Kidney (tissue), 14 donors: Measurements from ENCODE around the gene TMEM121. TPM values are rescaled to one million over a fixed set of nuclear protein-coding genes. Genes with fewer than 3 reads are reported as not detected.
A peak's percentile ranks its signal among the peaks of the same experiment; 100 is the strongest.
"Not testable (repeated sequence)": the region's sequence is repeated elsewhere in the genome, so short reads cannot be mapped to it uniquely, and the experiment has no call there.

Experiments
- DNase-seq, 5 donors: peaks; one replicate each; pipeline ENCODE4 v3.0.0-alpha.2; 2013 to 2020
- FAIRE-seq: peaks from 2 replicates; lab custom pipeline; 2012; peaks lifted over from hg19 to GRCh38; lab: Jason Lieb, UNC
- H3K27ac ChIP-seq, 2 donors: one replicate each; pipeline ENCODE4 v1.7.0; 2013; ENCODE audit warnings: low read depth in 2 of 2, low read length in 2 of 2, inconsistent platforms in 1 of 2
- H3K27me3 ChIP-seq: one replicate; pipeline ENCODE4 v1.7.1; 2013; ENCODE audit warnings: low read length, inconsistent platforms; ENCODE audit not compliant: control insufficient read depth, insufficient read depth
- H3K36me3 ChIP-seq, 3 donors: one replicate each; pipeline versions ENCODE4 v1.7.0 to v1.7.1; 2013; ENCODE audit warnings: low read length in 3 of 3, control low read depth in 1 of 3, inconsistent platforms in 1 of 3; ENCODE audit not compliant: insufficient read depth in 3 of 3, control insufficient read depth in 2 of 3
- H3K4me1 ChIP-seq, 3 donors: one replicate each; pipeline versions ENCODE4 v1.7.0 to v1.7.1; 2013; ENCODE audit warnings: low read length in 3 of 3, inconsistent platforms in 1 of 3, low read depth in 1 of 3; ENCODE audit not compliant: control insufficient read depth in 2 of 3, insufficient read depth in 2 of 3
- H3K4me3 ChIP-seq, 3 donors: one replicate each; pipeline versions ENCODE4 v1.7.0 to v1.8.1; 2013; ENCODE audit warnings: low read length in 3 of 3, control low read depth in 1 of 3, inconsistent platforms in 1 of 3
- H3K9ac ChIP-seq, 3 donors: one replicate each; pipeline versions ENCODE4 v1.7.0 to v1.7.1; 2013; ENCODE audit warnings: low read length in 3 of 3, control low read depth in 1 of 3, inconsistent platforms in 1 of 3
- H3K9me3 ChIP-seq, 3 donors: one replicate each; pipeline versions ENCODE4 v1.7.0 to v1.7.1; 2013; ENCODE audit warnings: low read length in 3 of 3, control low read depth in 1 of 3, inconsistent platforms in 1 of 3; ENCODE audit not compliant: control insufficient read depth in 2 of 3, insufficient read depth in 1 of 3
- CTCF ChIP-seq: IDR thresholded peaks from 3 replicates; pipeline ENCODE4 v1.5.1; 2012; ENCODE audit warnings: mild to moderate bottlenecking, moderate library complexity, borderline replicate concordance; ENCODE audit not compliant: insufficient read depth; ENCODE audit errors: extremely low read depth
- intact Hi-C: fragments of 100-400 bp; cut with DNase I; formaldehyde crosslinking; loops from one replicate; pipeline ENCODE4 v1.11.1; 2022
- polyA plus RNA-seq: library from polyadenylated mRNA; stranded (reverse); fragments of 350-450 nt; fragmentation: Illumina TruSeq; extraction: RNeasy Lipid Tissue Mini Kit (QIAGEN cat#74804); gene quantifications from one replicate; pipeline ENCODE4 v1.2.3, GENCODE V29; 2014; ENCODE audit warnings: low read depth, low replicate concordance; ENCODE audit not compliant: insufficient read depth
- total RNA-seq: library from RNA; stranded (reverse); fragmentation: NEBNext Ultra II Directional; extraction: Animal tissue kit (Norgen Biotek cat#: 25700); gene quantifications from one replicate; pipeline ENCODE4 v1.2.1, GENCODE V29; 2021
- donor health status: control.
- donor health status: control.
- donor health status: control.
- donor health status: control.
- donor health status: control.
- donor health status: DM: yes; HTN: yes; CAD: no.
- donor health status: Normal renal cell carcinoma (clear cell type).

The TMEM121 gene
- total and polyA plus RNA-seq, 2 donors from 2014 or later = 3.1 to 4.1 TPM

GRCh38 chr14:105560048-105560669 is 33.8 kb downstream of the TMEM121 start:
- H3K4me1 ChIP-seq, intact Hi-C loops, H3K27ac ChIP-seq, H3K9me3 ChIP-seq, H3K4me3 ChIP-seq, H3K9ac ChIP-seq, H3K27me3 ChIP-seq, H3K36me3 ChIP-seq, FAIRE-seq, DNase-seq: not testable (repeated sequence)

GRCh38 chr14:105561345-105561744 is 35.0 kb downstream of the TMEM121 start:
- intact Hi-C loops, H3K27ac ChIP-seq, H3K4me1 ChIP-seq, H3K27me3 ChIP-seq, H3K36me3 ChIP-seq, H3K9me3 ChIP-seq, FAIRE-seq, H3K4me3 ChIP-seq, H3K9ac ChIP-seq: not testable (repeated sequence)
- peak in 1 of 5 donors; percentile 9 for DNase-seq

GRCh38 chr14:105562713-105563346 is 36.4 kb downstream of the TMEM121 start:
- DNase-seq = peak in 1 of 5 donors; percentile 19
- Histone ChIP-seq H3K27me3 (no peaks in the 10 kb centered on the region), H3K4me3 (no peak overlapping the region), H3K9me3 (no peaks in the 10 kb centered on the region), H3K4me1 (no peaks in the 10 kb centered on the region), H3K36me3 (no peaks in the 10 kb centered on the region), H3K9ac (no peak overlapping the region), H3K27ac (no peak overlapping the region)
- intact Hi-C loops = no loop called here
- FAIRE-seq = no peak
- TF ChIP-seq CTCF = no peak

- Histone ChIP-seq H3K27me3 (no peaks in the 10 kb centered on the region), H3K27ac (no peak overlapping the region), H3K4me1 (no peaks in the 10 kb centered on the region), H3K9ac (no peak overlapping the region), H3K9me3 (peaks cover 0 to 2% (median 0%) of the 10 kb centered on the region in 3 donors), H3K4me3 (no peak overlapping the region), H3K36me3 (no peaks in the 10 kb centered on the region)
- intact Hi-C loops = no loop called here
- no peak for TF ChIP-seq CTCF
- DNase-seq = peak in 1 of 5 donors; percentile 7
- no peak for FAIRE-seq
Observed at GRCh38 chr14:105563347-105563737, 37.0 kb downstream of the TMEM121 start.

- H3K27ac ChIP-seq, H3K9ac ChIP-seq, H3K27me3 ChIP-seq, H3K9me3 ChIP-seq, H3K36me3 ChIP-seq, intact Hi-C loops, FAIRE-seq, H3K4me1 ChIP-seq, H3K4me3 ChIP-seq: not testable (repeated sequence)
- DNase-seq = peak in 2 of 5 donors; percentile 5 to 55
Observed at GRCh38 chr14:105564536-105564935, 38.2 kb downstream of the TMEM121 start.

GRCh38 chr14:105565185-105565919 is 39.0 kb downstream of the TMEM121 start:
- intact Hi-C loops, FAIRE-seq, H3K9me3 ChIP-seq, H3K36me3 ChIP-seq, H3K4me1 ChIP-seq, H3K4me3 ChIP-seq, H3K27ac ChIP-seq, H3K27me3 ChIP-seq, H3K9ac ChIP-seq: not testable (repeated sequence)
- DNase-seq = peak in 2 of 5 donors; percentile 6 to 48
